ENCODE data around the gene NNT. TPM values are rescaled to one million over a fixed set of nuclear protein-coding genes. Genes with fewer than 3 reads are reported as not detected.

NNT gene
- total and polyA plus RNA-seq, 2 of the 13 experiments (the other 11 are each of a cell fraction or from before 2014, with no cell fraction given), result 21.1 to 58.0 TPM

DNA sequence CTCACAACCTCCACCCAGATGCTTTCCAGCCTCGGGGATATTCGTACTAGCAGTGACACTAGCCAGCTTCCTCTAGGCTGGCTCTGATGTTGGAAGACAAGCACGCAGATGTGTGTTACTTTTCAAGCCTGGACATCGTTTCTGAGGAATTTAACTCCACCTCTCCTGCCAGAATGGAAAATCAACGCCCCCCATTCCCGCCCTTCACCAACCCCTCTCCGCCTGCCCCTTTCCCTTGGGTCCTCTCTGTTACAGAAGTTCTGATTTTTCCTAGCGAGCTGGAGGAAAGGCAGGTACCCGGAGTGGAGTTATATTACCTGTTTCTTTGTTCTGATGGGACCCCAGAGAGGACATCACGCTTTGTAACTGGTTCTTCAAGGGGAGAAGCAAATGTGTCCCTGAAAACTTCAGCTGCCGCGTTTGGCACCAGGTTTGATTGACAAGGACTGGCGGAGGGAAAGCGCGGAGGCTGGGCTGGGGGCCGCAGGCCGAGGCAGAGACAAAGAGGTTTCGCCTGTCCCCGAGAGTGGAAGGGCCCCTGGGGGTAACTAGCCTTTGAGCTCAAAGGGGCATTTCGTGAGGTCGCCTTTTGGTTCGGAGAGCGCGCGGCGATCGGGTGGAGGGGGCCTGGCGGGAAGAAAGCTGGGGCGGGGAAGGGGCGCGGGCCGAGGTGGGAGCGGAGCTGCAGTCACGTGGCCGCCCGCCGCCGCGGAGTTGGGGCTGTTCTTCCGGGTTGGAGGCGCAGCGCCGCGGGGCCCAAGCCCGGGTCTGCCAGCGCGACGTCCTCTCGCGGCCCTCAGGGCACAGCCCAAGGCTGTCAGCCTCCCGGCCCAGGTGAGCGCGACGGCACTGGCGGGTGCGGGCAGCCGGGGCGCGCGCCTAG is at the start of gene NNT (continued):
- TF ChIP-seq, protein P1, sequence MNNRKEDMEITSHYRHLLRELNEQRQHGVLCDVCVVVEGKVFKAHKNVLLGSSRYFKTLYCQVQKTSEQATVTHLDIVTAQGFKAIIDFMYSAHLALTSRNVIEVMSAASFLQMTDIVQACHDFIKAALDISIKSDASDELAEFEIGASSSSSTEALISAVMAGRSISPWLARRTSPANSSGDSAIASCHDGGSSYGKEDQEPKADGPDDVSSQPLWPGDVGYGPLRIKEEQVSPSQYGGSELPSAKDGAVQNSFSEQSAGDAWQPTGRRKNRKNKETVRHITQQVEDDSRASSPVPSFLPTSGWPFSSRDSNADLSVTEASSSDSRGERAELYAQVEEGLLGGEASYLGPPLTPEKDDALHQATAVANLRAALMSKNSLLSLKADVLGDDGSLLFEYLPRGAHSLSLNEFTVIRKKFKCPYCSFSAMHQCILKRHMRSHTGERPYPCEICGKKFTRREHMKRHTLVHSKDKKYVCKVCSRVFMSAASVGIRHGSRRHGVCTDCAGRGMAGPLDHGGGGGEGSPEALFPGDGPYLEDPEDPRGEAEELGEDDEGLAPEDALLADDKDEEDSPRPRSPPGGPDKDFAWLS (CRISPR knock-in tag; IDR thresholded peaks at IDR 0.05; ENCODE audit: borderline replicate concordance), result no peak
- TF ChIP-seq, protein P2, sequence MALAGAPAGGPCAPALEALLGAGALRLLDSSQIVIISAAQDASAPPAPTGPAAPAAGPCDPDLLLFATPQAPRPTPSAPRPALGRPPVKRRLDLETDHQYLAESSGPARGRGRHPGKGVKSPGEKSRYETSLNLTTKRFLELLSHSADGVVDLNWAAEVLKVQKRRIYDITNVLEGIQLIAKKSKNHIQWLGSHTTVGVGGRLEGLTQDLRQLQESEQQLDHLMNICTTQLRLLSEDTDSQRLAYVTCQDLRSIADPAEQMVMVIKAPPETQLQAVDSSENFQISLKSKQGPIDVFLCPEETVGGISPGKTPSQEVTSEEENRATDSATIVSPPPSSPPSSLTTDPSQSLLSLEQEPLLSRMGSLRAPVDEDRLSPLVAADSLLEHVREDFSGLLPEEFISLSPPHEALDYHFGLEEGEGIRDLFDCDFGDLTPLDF (CRISPR knock-in tag; IDR thresholded peaks at IDR 0.05), result peak; percentile 85
- TF ChIP-seq PHF5A (CRISPR knock-in tag; IDR thresholded peaks at IDR 0.05; ENCODE audit: low read depth, unreplicated experiment) (no peak), ARNTL (CRISPR knock-in tag; IDR thresholded peaks at IDR 0.05) (peak; percentile 76), ZNF615 (CRISPR knock-in tag; IDR thresholded peaks at IDR 0.05; ENCODE audit: borderline replicate concordance) (0 out of 2 replicates have a peak, but pooled peaks have one; percentile 26), CENPT (CRISPR knock-in tag; IDR thresholded peaks at IDR 0.05; ENCODE audit: low read depth) (no peak), NFE2L2 (IDR thresholded peaks at IDR 0.05; ENCODE audit: low read length) (no peak), ZNF577 (CRISPR knock-in tag; IDR thresholded peaks at IDR 0.05; ENCODE audit: borderline replicate concordance, low read depth) (no peak), SPEN (CRISPR knock-in tag; IDR thresholded peaks at IDR 0.05; ENCODE audit: low read depth) (peak; percentile 79), ZNF557 (CRISPR knock-in tag; IDR thresholded peaks at IDR 0.05) (0 out of 2 replicates have a peak, but pooled peaks have one; percentile 33), RFXANK (CRISPR knock-in tag; IDR thresholded peaks at IDR 0.05) (no peak), WIZ (CRISPR knock-in tag; IDR thresholded peaks at IDR 0.05) (no peak)
- TF ChIP-seq, protein P3, sequence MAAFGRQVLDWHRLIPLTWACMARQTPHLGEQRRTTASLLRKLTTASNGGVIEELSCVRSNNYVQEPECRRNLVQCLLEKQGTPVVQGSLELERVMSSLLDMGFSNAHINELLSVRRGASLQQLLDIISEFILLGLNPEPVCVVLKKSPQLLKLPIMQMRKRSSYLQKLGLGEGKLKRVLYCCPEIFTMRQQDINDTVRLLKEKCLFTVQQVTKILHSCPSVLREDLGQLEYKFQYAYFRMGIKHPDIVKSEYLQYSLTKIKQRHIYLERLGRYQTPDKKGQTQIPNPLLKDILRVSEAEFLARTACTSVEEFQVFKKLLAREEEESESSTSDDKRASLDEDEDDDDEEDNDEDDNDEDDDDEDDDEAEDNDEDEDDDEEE (CRISPR knock-in tag; IDR thresholded peaks at IDR 0.05), result peak; percentile 34; the same call in 1 of the 2 replicates
- TF ChIP-seq, protein P4, sequence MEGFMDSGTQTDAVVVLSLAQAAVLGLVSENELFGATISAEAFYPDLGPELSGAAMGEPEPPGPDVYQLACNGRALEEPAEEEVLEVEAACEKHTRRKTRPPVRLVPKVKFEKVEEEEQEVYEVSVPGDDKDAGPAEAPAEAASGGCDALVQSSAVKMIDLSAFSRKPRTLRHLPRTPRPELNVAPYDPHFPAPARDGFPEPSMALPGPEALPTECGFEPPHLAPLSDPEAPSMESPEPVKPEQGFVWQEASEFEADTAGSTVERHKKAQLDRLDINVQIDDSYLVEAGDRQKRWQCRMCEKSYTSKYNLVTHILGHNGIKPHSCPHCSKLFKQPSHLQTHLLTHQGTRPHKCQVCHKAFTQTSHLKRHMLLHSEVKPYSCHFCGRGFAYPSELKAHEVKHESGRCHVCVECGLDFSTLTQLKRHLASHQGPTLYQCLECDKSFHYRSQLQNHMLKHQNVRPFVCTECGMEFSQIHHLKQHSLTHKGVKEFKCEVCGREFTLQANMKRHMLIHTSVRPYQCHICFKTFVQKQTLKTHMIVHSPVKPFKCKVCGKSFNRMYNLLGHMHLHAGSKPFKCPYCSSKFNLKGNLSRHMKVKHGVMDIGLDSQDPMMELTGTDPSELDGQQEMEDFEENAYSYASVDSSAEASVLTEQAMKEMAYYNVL (CRISPR knock-in tag; IDR thresholded peaks at IDR 0.05; ENCODE audit: borderline replicate concordance), result no peak; the same call in 1 of the 2 replicates
- TF ChIP-seq, protein P5, sequence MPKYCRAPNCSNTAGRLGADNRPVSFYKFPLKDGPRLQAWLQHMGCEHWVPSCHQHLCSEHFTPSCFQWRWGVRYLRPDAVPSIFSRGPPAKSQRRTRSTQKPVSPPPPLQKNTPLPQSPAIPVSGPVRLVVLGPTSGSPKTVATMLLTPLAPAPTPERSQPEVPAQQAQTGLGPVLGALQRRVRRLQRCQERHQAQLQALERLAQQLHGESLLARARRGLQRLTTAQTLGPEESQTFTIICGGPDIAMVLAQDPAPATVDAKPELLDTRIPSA (CRISPR knock-in tag; IDR thresholded peaks at IDR 0.05; ENCODE audit: borderline replicate concordance), result no peak

Data from HepG2 (cell line).